GM12878 (cell line): ENCODE data around the gene TCF20. TPM values are rescaled to one million over a fixed set of nuclear protein-coding genes. Genes with fewer than 3 reads are reported as not detected.

ENCODE experiments used
- ATF7 ChIP-seq: fragments of 450-650 bp; IDR thresholded peaks from 2 replicates; pipeline ENCODE4 v1.6.1; 2016; ENCODE audit warnings: low read depth, mild to moderate bottlenecking
- DPF2 ChIP-seq: fragments of 450-650 bp; IDR thresholded peaks from 2 replicates; pipeline ENCODE4 v1.6.1; 2017; ENCODE audit warnings: mild to moderate bottlenecking
- IKZF2 ChIP-seq, 2 experiments: fragments of 450-650 bp; IDR thresholded peaks; 2 replicates each; pipeline ENCODE4 v1.6.1; 2017; ENCODE audit warnings: mild to moderate bottlenecking in 2 of 2, moderate library complexity in 2 of 2
- SMAD1 ChIP-seq: fragments of 450-650 bp; IDR thresholded peaks from 2 replicates; pipeline ENCODE4 v1.6.1; 2018; ENCODE audit warnings: mild to moderate bottlenecking, low read depth; ENCODE audit not compliant: partially characterized antibody
- YBX1 ChIP-seq: fragments of 450-650 bp; IDR thresholded peaks from 2 replicates; pipeline ENCODE4 v1.6.1; 2016; ENCODE audit warnings: antibody characterized with exemption
- ZNF24 ChIP-seq: fragments of 450-650 bp; IDR thresholded peaks from 2 replicates; pipeline ENCODE4 v1.6.1; 2017; ENCODE audit warnings: antibody characterized with exemption, mild to moderate bottlenecking
- polyA plus RNA-seq, 11 experiments: library from polyadenylated mRNA; depleted of rRNA in 4 of 11; unstranded in 6 of 11; stranded (reverse) in 5 of 11; fragments of >200 nt; fragmentation: Nextera tagmentation in 4 of 11; fragmentation: Illumina TruSeq in 1 of 11; extraction: Ambion mirVana in 4 of 11; extraction: Trizol in 1 of 11; gene quantifications; 1 replicate in 1 of 11; 2 replicates in 10 of 11; pipeline versions ENCODE4 v1.2.1 to v1.2.3, GENCODE V29; 2011 to 2016; ENCODE audit warnings: inconsistent platforms in 2 of 11, missing spikeins in 2 of 11, low read depth in 1 of 11
- total RNA-seq, 4 experiments: library from RNA; depleted of rRNA in 3 of 4; stranded (reverse); fragments of >200 nt in 3 of 4; fragmentation: Illumina TruSeq in 1 of 4; extraction: Trizol in 1 of 4; gene quantifications; 2 replicates each; pipeline versions ENCODE4 v1.2.1 to v1.2.3, GENCODE V29; 2013 to 2021
- TF ChIP-seq, protein P1 (sequence below), 3 experiments: IDR thresholded peaks in 2 of 3; conservative IDR thresholded peaks in 1 of 3; 2 replicates each; pipeline ENCODE4 v1.5.1; 2011; ENCODE audit warnings: low read depth in 3 of 3, low read length in 3 of 3, mild to moderate bottlenecking in 3 of 3, control low read depth in 2 of 3, moderate library complexity in 2 of 3, inconsistent platforms in 1 of 3, mixed read lengths in 1 of 3; ENCODE audit not compliant: control insufficient read depth in 2 of 3, insufficient read depth in 1 of 3; ENCODE audit errors: extremely low read depth in 1 of 3
- TF ChIP-seq, protein P2 (sequence below): IDR thresholded peaks from 2 replicates; pipeline ENCODE4 v1.6.1; 2012; ENCODE audit warnings: mild to moderate bottlenecking, low read depth, low read length
- TF ChIP-seq, protein P3 (sequence below): IDR thresholded peaks from 2 replicates; pipeline ENCODE4 v1.6.1; 2011; ENCODE audit warnings: borderline replicate concordance, low read depth, mild to moderate bottlenecking, moderate library complexity, low read length; ENCODE audit not compliant: insufficient read depth, poor library complexity, severe bottlenecking
- TF ChIP-seq, protein P4 (sequence below): fragments of 450-650 bp; IDR thresholded peaks from 2 replicates; pipeline ENCODE4 v1.6.1; 2016; ENCODE audit warnings: mild to moderate bottlenecking
- TF ChIP-seq, protein P5 (sequence below): IDR thresholded peaks from 2 replicates; pipeline ENCODE4 v1.6.1; 2011; ENCODE audit warnings: mild to moderate bottlenecking, low read depth, low read length, moderate library complexity; ENCODE audit not compliant: insufficient replicate concordance

Gene TCF20
- total and polyA plus RNA-seq, 10 of the 15 experiments (the other 5 are each of a cell fraction or from before 2014, with no cell fraction given) = 0.64 to 52.9 (median 22.6) TPM

DNA sequence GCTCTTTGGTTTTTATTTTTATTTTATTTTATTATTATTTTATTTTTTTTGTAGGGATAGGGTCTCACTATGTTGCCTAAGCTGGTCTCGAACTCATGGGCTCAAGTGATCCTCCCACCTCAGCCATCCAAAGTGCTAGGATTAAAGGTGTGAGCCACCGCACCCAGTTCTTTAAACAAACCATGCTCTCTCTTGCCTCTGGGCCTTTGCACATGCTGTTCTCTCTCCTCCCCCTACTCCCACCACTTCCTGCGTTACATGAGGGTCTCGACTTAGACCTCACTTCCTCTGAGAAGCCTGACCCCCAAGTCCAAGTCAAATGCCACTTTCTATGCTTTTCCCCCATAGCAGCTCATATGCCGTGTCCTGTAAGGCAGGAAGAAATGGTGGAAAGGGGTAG is 15.2 kb upstream of the TCF20 start (continued):
- TF ChIP-seq, protein P1, sequence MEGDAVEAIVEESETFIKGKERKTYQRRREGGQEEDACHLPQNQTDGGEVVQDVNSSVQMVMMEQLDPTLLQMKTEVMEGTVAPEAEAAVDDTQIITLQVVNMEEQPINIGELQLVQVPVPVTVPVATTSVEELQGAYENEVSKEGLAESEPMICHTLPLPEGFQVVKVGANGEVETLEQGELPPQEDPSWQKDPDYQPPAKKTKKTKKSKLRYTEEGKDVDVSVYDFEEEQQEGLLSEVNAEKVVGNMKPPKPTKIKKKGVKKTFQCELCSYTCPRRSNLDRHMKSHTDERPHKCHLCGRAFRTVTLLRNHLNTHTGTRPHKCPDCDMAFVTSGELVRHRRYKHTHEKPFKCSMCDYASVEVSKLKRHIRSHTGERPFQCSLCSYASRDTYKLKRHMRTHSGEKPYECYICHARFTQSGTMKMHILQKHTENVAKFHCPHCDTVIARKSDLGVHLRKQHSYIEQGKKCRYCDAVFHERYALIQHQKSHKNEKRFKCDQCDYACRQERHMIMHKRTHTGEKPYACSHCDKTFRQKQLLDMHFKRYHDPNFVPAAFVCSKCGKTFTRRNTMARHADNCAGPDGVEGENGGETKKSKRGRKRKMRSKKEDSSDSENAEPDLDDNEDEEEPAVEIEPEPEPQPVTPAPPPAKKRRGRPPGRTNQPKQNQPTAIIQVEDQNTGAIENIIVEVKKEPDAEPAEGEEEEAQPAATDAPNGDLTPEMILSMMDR (IDR thresholded peaks at IDR 0.05 in 2 of 3, conservative IDR thresholded peaks at IDR 0.05 in 1 of 3; ENCODE audit: control insufficient read depth in 2 of 3, extremely low read depth in 1 of 3, insufficient read depth in 1 of 3, low read depth in 3 of 3, low read length in 3 of 3) = no peak
- no peak for TF ChIP-seq ZNF24
- TF ChIP-seq, protein P2, sequence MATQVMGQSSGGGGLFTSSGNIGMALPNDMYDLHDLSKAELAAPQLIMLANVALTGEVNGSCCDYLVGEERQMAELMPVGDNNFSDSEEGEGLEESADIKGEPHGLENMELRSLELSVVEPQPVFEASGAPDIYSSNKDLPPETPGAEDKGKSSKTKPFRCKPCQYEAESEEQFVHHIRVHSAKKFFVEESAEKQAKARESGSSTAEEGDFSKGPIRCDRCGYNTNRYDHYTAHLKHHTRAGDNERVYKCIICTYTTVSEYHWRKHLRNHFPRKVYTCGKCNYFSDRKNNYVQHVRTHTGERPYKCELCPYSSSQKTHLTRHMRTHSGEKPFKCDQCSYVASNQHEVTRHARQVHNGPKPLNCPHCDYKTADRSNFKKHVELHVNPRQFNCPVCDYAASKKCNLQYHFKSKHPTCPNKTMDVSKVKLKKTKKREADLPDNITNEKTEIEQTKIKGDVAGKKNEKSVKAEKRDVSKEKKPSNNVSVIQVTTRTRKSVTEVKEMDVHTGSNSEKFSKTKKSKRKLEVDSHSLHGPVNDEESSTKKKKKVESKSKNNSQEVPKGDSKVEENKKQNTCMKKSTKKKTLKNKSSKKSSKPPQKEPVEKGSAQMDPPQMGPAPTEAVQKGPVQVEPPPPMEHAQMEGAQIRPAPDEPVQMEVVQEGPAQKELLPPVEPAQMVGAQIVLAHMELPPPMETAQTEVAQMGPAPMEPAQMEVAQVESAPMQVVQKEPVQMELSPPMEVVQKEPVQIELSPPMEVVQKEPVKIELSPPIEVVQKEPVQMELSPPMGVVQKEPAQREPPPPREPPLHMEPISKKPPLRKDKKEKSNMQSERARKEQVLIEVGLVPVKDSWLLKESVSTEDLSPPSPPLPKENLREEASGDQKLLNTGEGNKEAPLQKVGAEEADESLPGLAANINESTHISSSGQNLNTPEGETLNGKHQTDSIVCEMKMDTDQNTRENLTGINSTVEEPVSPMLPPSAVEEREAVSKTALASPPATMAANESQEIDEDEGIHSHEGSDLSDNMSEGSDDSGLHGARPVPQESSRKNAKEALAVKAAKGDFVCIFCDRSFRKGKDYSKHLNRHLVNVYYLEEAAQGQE = no peak
- TF ChIP-seq, protein P3, sequence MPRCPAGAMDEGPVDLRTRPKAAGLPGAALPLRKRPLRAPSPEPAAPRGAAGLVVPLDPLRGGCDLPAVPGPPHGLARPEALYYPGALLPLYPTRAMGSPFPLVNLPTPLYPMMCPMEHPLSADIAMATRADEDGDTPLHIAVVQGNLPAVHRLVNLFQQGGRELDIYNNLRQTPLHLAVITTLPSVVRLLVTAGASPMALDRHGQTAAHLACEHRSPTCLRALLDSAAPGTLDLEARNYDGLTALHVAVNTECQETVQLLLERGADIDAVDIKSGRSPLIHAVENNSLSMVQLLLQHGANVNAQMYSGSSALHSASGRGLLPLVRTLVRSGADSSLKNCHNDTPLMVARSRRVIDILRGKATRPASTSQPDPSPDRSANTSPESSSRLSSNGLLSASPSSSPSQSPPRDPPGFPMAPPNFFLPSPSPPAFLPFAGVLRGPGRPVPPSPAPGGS = no peak
- no peak for TF ChIP-seq IKZF2 (IDR thresholded peaks at IDR 0.05)
- TF ChIP-seq DPF2 = no peak
- TF ChIP-seq, protein P4, sequence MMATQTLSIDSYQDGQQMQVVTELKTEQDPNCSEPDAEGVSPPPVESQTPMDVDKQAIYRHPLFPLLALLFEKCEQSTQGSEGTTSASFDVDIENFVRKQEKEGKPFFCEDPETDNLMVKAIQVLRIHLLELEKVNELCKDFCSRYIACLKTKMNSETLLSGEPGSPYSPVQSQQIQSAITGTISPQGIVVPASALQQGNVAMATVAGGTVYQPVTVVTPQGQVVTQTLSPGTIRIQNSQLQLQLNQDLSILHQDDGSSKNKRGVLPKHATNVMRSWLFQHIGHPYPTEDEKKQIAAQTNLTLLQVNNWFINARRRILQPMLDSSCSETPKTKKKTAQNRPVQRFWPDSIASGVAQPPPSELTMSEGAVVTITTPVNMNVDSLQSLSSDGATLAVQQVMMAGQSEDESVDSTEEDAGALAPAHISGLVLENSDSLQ = no peak
- TF ChIP-seq ATF7 = no peak
- TF ChIP-seq YBX1 = no peak
- TF ChIP-seq SMAD1 = no peak
- TF ChIP-seq, protein P5, sequence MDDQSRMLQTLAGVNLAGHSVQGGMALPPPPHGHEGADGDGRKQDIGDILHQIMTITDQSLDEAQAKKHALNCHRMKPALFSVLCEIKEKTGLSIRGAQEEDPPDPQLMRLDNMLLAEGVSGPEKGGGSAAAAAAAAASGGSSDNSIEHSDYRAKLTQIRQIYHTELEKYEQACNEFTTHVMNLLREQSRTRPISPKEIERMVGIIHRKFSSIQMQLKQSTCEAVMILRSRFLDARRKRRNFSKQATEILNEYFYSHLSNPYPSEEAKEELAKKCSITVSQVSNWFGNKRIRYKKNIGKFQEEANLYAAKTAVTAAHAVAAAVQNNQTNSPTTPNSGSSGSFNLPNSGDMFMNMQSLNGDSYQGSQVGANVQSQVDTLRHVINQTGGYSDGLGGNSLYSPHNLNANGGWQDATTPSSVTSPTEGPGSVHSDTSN = no peak
